GM10847 (cell line): Measurements from ENCODE around the gene NME4.
A peak's percentile ranks its signal among the peaks of the same experiment; 100 is the strongest.

ENCODE experiments used
- POLR2A ChIP-seq: IDR thresholded peaks from 2 replicates; pipeline ENCODE4 v1.6.1; 2011; ENCODE audit not compliant: insufficient read length; ENCODE audit errors: extremely low read depth

Gene NME4

GRCh38 chr16:381012-381788, 15.8 kb upstream of the NME4 start:
- TF ChIP-seq POLR2A = no peak

- peak; percentile 61 for TF ChIP-seq POLR2A
Measured at GRCh38 chr16:381789-382717, 14.9 kb upstream of the NME4 start, which contains the start of gene PGAP6. TSS of gene PGAP6 (minus strand) at chr16:381978. CDS start at chr16:381821, 157 bp downstream.

- TF ChIP-seq POLR2A = peak; percentile 23
Measured at GRCh38 chr16:383326-384051, 13.5 kb upstream of the NME4 start.

GRCh38 chr16:386641-387156, 10.3 kb upstream of the NME4 start:
- TF ChIP-seq POLR2A = no peak

- no peak for TF ChIP-seq POLR2A
Measured at GRCh38 chr16:389352-389751, 7.6 kb upstream of the NME4 start.

- TF ChIP-seq POLR2A = no peak
Measured at GRCh38 chr16:391885-392335, 5.1 kb upstream of the NME4 start.

- TF ChIP-seq POLR2A = no peak
Measured at GRCh38 chr16:392450-393030, 4.5 kb upstream of the NME4 start.

- no peak for TF ChIP-seq POLR2A
Measured at GRCh38 chr16:396199-396598, 800 bp upstream of the NME4 start.

GRCh38 chr16:396605-397004, 394 bp upstream of the NME4 start:
- peak; percentile 7 for TF ChIP-seq POLR2A

GRCh38 chr16:397736-398332, 835 bp downstream of the NME4 start:
- TF ChIP-seq POLR2A = no peak

- TF ChIP-seq POLR2A = no peak
Measured at GRCh38 chr16:398561-399339, 1.8 kb downstream of the NME4 start.

GRCh38 chr16:399340-400019, 2.5 kb downstream of the NME4 start:
- TF ChIP-seq POLR2A = no peak

GRCh38 chr16:400061-400591, 3.1 kb downstream of the NME4 start:
- TF ChIP-seq POLR2A = no peak
